ENCODE data around the gene PHC2.

DNA sequence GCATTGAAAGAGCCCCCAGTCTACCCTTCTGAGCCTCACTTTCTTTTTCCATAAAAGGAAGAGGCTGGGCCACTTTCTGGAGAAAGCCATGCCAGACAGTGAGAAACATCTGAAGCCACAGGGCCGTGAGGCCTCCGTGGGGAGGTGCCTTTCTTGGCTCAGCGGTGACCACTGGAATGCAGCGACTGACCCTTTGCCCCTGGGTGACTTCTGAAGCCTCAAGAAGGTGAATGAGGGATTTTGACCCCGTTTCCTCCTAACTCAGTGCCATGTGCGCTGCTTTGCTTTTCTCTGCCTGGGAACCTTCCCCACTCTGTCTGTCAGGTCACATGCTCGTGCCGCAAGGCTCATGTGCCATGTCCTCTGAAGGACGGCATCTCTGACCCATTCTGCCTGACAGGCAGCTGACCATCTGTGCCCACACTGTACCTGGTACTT lies 65.3 kb downstream of the PHC2 start:
- TF ChIP-seq, protein P1, sequence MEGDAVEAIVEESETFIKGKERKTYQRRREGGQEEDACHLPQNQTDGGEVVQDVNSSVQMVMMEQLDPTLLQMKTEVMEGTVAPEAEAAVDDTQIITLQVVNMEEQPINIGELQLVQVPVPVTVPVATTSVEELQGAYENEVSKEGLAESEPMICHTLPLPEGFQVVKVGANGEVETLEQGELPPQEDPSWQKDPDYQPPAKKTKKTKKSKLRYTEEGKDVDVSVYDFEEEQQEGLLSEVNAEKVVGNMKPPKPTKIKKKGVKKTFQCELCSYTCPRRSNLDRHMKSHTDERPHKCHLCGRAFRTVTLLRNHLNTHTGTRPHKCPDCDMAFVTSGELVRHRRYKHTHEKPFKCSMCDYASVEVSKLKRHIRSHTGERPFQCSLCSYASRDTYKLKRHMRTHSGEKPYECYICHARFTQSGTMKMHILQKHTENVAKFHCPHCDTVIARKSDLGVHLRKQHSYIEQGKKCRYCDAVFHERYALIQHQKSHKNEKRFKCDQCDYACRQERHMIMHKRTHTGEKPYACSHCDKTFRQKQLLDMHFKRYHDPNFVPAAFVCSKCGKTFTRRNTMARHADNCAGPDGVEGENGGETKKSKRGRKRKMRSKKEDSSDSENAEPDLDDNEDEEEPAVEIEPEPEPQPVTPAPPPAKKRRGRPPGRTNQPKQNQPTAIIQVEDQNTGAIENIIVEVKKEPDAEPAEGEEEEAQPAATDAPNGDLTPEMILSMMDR (IDR thresholded peaks at IDR 0.05): no peak
- no peak for TF ChIP-seq POLR2A (IDR thresholded peaks at IDR 0.05)
